HepG2 (cell line): Measurements from ENCODE around the gene ST6GALNAC2. TPM values are rescaled to one million over a fixed set of nuclear protein-coding genes. Genes with fewer than 3 reads are reported as not detected.
A peak's percentile ranks its signal among the peaks of the same experiment; 100 is the strongest.

Experiments
- ATM ChIP-seq: fragments of 450-650 bp; IDR thresholded peaks from 2 replicates; pipeline ENCODE4 v1.7.1; 2017; ENCODE audit warnings: mild to moderate bottlenecking, borderline replicate concordance
- CBFB ChIP-seq: sonication (generic); formaldehyde crosslinking; IDR thresholded peaks from 2 replicates; pipeline ENCODE4 v1.4.0; 2020; ENCODE audit warnings: missing genetic modification reagents
- CBX1 ChIP-seq: IDR thresholded peaks from one replicate; pipeline ENCODE4 v1.6.1; 2016; ENCODE audit warnings: antibody characterized with exemption, low read depth
- CHCHD3 ChIP-seq: sonication (generic); formaldehyde crosslinking; IDR thresholded peaks from 2 replicates; pipeline ENCODE4 v1.8.0; 2022; ENCODE audit warnings: mild to moderate bottlenecking, missing genetic modification reagents, moderate library complexity
- EZH2 ChIP-seq: conservative IDR thresholded peaks from 2 replicates; pipeline ENCODE4 v1.6.1; 2012; ENCODE audit warnings: mild to moderate bottlenecking, low read depth, low read length, moderate library complexity
- HNRNPLL ChIP-seq: fragments of 200-400 bp; formaldehyde crosslinking; IDR thresholded peaks from 2 replicates; pipeline ENCODE4 v1.6.1; 2017; ENCODE audit warnings: mild to moderate bottlenecking, low read depth, low read length; ENCODE audit not compliant: poor library complexity, severe bottlenecking
- KLF15 ChIP-seq: sonication (generic); formaldehyde crosslinking; IDR thresholded peaks from 2 replicates; pipeline ENCODE4 v1.8.1; 2023; ENCODE audit warnings: borderline replicate concordance, mild to moderate bottlenecking, inconsistent platforms, missing genetic modification reagents, mixed read lengths
- MAFK ChIP-seq, 2 experiments: IDR thresholded peaks in 1 of 2; conservative IDR thresholded peaks in 1 of 2; 2 replicates each; pipeline ENCODE4 v1.6.1; 2011; ENCODE audit warnings: improper control_type of control experiment in 2 of 2, low read length in 2 of 2
- MEF2D ChIP-seq: sonication (generic); formaldehyde crosslinking; IDR thresholded peaks from 2 replicates; pipeline ENCODE4 v1.5.1; 2020; ENCODE audit warnings: mild to moderate bottlenecking, missing genetic modification reagents
- NCOR1 ChIP-seq: fragments of 200-600 bp; sonication (generic); IDR thresholded peaks from 2 replicates; pipeline ENCODE4 v1.7.0; 2017; ENCODE audit warnings: antibody characterized with exemption, low read length, borderline replicate concordance
- POLR2A ChIP-seq, 2 experiments: IDR thresholded peaks; 2 replicates each; pipeline ENCODE4 v1.6.1; 2011; ENCODE audit warnings: low read depth in 2 of 2, low read length in 2 of 2, mild to moderate bottlenecking in 1 of 2, moderate library complexity in 1 of 2; ENCODE audit not compliant: insufficient read depth in 1 of 2
- RFX3 ChIP-seq: IDR thresholded peaks from 2 replicates; pipeline ENCODE4 v1.6.1; 2016; ENCODE audit warnings: missing biosample characterization, missing genetic modification reagents
- RFX5 ChIP-seq: IDR thresholded peaks from 2 replicates; pipeline ENCODE4 v1.6.1; 2011; ENCODE audit warnings: low read depth, low read length, improper control_type of control experiment
- SKI ChIP-seq: fragments of 450-650 bp; IDR thresholded peaks from one replicate; pipeline ENCODE4 v1.6.1; 2018; ENCODE audit warnings: mild to moderate bottlenecking; ENCODE audit not compliant: partially characterized antibody
- SPEN ChIP-seq: sonication (generic); formaldehyde crosslinking; IDR thresholded peaks from 2 replicates; pipeline ENCODE4 v1.5.1; 2020; ENCODE audit warnings: low read depth, mild to moderate bottlenecking, missing genetic modification reagents
- SSRP1 ChIP-seq: IDR thresholded peaks from 2 replicates; pipeline ENCODE4 v1.6.1; 2016; ENCODE audit warnings: control low read depth
- XBP1 ChIP-seq: sonication (generic); formaldehyde crosslinking; IDR thresholded peaks from 2 replicates; pipeline ENCODE4 v1.5.0; 2020; ENCODE audit warnings: missing genetic modification reagents
- ZFYVE20 ChIP-seq: sonication (generic); formaldehyde crosslinking; IDR thresholded peaks from 2 replicates; pipeline ENCODE4 v1.8.0; 2023; ENCODE audit warnings: low read depth, mild to moderate bottlenecking, moderate library complexity, missing genetic modification reagents, borderline replicate concordance
- ZIK1 ChIP-seq: sonication (generic); formaldehyde crosslinking; IDR thresholded peaks from 2 replicates; pipeline ENCODE4 v1.5.0; 2020; ENCODE audit warnings: mild to moderate bottlenecking, low read depth, missing genetic modification reagents, borderline replicate concordance
- ZNF672 ChIP-seq: sonication (generic); formaldehyde crosslinking; IDR thresholded peaks from 2 replicates; pipeline ENCODE4 v1.8.1; 2022; ENCODE audit warnings: missing genetic modification reagents
- ZNF768 ChIP-seq: sonication (generic); formaldehyde crosslinking; IDR thresholded peaks from 2 replicates; pipeline ENCODE4 v1.4.0; 2020; ENCODE audit warnings: missing genetic modification reagents
- polyA plus RNA-seq, 8 experiments: library from polyadenylated mRNA; depleted of rRNA in 3 of 8; stranded (reverse) in 7 of 8; unstranded in 1 of 8; fragments of >200 nt; fragmentation: Illumina TruSeq in 4 of 8; extraction: Trizol in 4 of 8; gene quantifications; 2 replicates each; pipeline versions ENCODE4 v1.2.1 to v1.2.3, GENCODE V29; 2011 to 2016; ENCODE audit warnings: low read depth in 4 of 8, missing spikeins in 1 of 8, mixed read lengths in 1 of 8; ENCODE audit not compliant: insufficient read depth in 1 of 8
- total RNA-seq, 5 experiments: library from RNA; depleted of rRNA; stranded (reverse); fragments of >200 nt; fragmentation: Illumina TruSeq; extraction: Trizol; gene quantifications; 2 replicates each; pipeline ENCODE4 v1.2.3, GENCODE V29; 2016; ENCODE audit warnings: low read depth in 1 of 5
- TF ChIP-seq, protein P1 (sequence below): sonication (generic); formaldehyde crosslinking; IDR thresholded peaks from 2 replicates; pipeline ENCODE4 v1.4.0; 2020; ENCODE audit warnings: mild to moderate bottlenecking, missing genetic modification reagents
- TF ChIP-seq, protein P2 (sequence below): sonication (generic); formaldehyde crosslinking; IDR thresholded peaks from 2 replicates; pipeline ENCODE4 v1.5.0; 2020; ENCODE audit warnings: missing genetic modification reagents
- TF ChIP-seq, protein P3 (sequence below): IDR thresholded peaks from 2 replicates; pipeline ENCODE4 v1.6.1; 2012; ENCODE audit warnings: inconsistent platforms
- TF ChIP-seq, protein P4 (sequence below): fragments of 450-650 bp; IDR thresholded peaks from 2 replicates; pipeline ENCODE4 v1.6.1; 2016
- TF ChIP-seq, protein P5 (sequence below): sonication (generic); formaldehyde crosslinking; IDR thresholded peaks from 2 replicates; pipeline ENCODE4 v1.5.0; 2020; ENCODE audit warnings: mild to moderate bottlenecking, missing genetic modification reagents

The ST6GALNAC2 gene
- total and polyA plus RNA-seq, 2 of the 13 experiments (the other 11 are each of a cell fraction or from before 2014, with no cell fraction given) = 0.12 to 0.49 TPM

- TF ChIP-seq, protein P1, sequence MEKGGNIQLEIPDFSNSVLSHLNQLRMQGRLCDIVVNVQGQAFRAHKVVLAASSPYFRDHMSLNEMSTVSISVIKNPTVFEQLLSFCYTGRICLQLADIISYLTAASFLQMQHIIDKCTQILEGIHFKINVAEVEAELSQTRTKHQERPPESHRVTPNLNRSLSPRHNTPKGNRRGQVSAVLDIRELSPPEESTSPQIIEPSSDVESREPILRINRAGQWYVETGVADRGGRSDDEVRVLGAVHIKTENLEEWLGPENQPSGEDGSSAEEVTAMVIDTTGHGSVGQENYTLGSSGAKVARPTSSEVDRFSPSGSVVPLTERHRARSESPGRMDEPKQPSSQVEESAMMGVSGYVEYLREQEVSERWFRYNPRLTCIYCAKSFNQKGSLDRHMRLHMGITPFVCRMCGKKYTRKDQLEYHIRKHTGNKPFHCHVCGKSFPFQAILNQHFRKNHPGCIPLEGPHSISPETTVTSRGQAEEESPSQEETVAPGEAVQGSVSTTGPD = no peak
- TF ChIP-seq XBP1 (CRISPR knock-in tag) (no peak), ATM (no peak), SKI (no peak), CBX1 (no peak), RFX5 (no peak), MEF2D (no peak), SSRP1 (CRISPR knock-in tag) (no peak), CHCHD3 (CRISPR knock-in tag) (no peak), ZNF768 (peak; percentile 60), CBFB (CRISPR knock-in tag) (no peak; the same call in 1 of the 2 replicates), HNRNPLL (peak; percentile 28), RFX3 (CRISPR knock-in tag) (no peak), POLR2A (IDR thresholded peaks at IDR 0.05; ENCODE audit: insufficient read depth in 1 of 2, low read depth in 2 of 2, low read length in 2 of 2) (no peak), KLF15 (CRISPR knock-in tag) (no peak), EZH2 (no peak), SPEN (CRISPR knock-in tag) (no peak), NCOR1 (no peak), ZFYVE20 (no peak), ZNF672 (CRISPR knock-in tag) (no peak), ZIK1 (no peak), MAFK (conservative IDR thresholded peaks at IDR 0.05 in 1 of 2, IDR thresholded peaks at IDR 0.05 in 1 of 2; ENCODE audit: low read length in 2 of 2) (no peak)
- TF ChIP-seq, protein P2, sequence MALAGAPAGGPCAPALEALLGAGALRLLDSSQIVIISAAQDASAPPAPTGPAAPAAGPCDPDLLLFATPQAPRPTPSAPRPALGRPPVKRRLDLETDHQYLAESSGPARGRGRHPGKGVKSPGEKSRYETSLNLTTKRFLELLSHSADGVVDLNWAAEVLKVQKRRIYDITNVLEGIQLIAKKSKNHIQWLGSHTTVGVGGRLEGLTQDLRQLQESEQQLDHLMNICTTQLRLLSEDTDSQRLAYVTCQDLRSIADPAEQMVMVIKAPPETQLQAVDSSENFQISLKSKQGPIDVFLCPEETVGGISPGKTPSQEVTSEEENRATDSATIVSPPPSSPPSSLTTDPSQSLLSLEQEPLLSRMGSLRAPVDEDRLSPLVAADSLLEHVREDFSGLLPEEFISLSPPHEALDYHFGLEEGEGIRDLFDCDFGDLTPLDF (CRISPR knock-in tag) = no peak
- TF ChIP-seq, protein P3, sequence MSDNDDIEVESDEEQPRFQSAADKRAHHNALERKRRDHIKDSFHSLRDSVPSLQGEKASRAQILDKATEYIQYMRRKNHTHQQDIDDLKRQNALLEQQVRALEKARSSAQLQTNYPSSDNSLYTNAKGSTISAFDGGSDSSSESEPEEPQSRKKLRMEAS = peak; percentile 81
- TF ChIP-seq, protein P4, sequence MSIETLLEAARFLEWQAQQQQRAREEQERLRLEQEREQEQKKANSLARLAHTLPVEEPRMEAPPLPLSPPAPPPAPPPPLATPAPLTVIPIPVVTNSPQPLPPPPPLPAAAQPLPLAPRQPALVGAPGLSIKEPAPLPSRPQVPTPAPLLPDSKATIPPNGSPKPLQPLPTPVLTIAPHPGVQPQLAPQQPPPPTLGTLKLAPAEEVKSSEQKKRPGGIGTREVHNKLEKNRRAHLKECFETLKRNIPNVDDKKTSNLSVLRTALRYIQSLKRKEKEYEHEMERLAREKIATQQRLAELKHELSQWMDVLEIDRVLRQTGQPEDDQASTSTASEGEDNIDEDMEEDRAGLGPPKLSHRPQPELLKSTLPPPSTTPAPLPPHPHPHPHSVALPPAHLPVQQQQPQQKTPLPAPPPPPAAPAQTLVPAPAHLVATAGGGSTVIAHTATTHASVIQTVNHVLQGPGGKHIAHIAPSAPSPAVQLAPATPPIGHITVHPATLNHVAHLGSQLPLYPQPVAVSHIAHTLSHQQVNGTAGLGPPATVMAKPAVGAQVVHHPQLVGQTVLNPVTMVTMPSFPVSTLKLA = no peak
- TF ChIP-seq, protein P5, sequence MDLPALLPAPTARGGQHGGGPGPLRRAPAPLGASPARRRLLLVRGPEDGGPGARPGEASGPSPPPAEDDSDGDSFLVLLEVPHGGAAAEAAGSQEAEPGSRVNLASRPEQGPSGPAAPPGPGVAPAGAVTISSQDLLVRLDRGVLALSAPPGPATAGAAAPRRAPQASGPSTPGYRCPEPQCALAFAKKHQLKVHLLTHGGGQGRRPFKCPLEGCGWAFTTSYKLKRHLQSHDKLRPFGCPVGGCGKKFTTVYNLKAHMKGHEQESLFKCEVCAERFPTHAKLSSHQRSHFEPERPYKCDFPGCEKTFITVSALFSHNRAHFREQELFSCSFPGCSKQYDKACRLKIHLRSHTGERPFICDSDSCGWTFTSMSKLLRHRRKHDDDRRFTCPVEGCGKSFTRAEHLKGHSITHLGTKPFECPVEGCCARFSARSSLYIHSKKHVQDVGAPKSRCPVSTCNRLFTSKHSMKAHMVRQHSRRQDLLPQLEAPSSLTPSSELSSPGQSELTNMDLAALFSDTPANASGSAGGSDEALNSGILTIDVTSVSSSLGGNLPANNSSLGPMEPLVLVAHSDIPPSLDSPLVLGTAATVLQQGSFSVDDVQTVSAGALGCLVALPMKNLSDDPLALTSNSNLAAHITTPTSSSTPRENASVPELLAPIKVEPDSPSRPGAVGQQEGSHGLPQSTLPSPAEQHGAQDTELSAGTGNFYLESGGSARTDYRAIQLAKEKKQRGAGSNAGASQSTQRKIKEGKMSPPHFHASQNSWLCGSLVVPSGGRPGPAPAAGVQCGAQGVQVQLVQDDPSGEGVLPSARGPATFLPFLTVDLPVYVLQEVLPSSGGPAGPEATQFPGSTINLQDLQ (CRISPR knock-in tag) = no peak
Observed at GRCh38 chr17:76527430-76528111, 58.1 kb downstream of the ST6GALNAC2 start (continued).
